GM12878 (cell line): ENCODE measurements around the gene SMPD2. TPM values are rescaled to one million over a fixed set of nuclear protein-coding genes. Genes with fewer than 3 reads are reported as not detected.
A peak's percentile ranks its signal among the peaks of the same experiment; 100 is the strongest.

Experiments used
- BCL11A ChIP-seq: IDR thresholded peaks from 2 replicates; pipeline ENCODE4 v1.6.1; 2011; ENCODE audit warnings: low read depth, low read length
- CBFB ChIP-seq: IDR thresholded peaks from 2 replicates; pipeline ENCODE4 v1.6.1; 2016; ENCODE audit warnings: antibody characterized with exemption, low read depth
- CHD1 ChIP-seq: IDR thresholded peaks from 2 replicates; pipeline ENCODE4 v1.6.1; 2012; ENCODE audit warnings: low read depth, low read length, improper control_type of control experiment
- FOXM1 ChIP-seq: IDR thresholded peaks from 2 replicates; pipeline ENCODE4 v1.6.1; 2012; ENCODE audit warnings: low read depth, mild to moderate bottlenecking, inconsistent platforms, low read length, moderate library complexity
- HDGF ChIP-seq: fragments of 450-650 bp; IDR thresholded peaks from 2 replicates; pipeline ENCODE4 v1.6.1; 2016; ENCODE audit warnings: antibody characterized with exemption
- IRF3 ChIP-seq: fragments of 450-650 bp; IDR thresholded peaks from 2 replicates; pipeline ENCODE4 v1.6.1; 2014; ENCODE audit warnings: mild to moderate bottlenecking
- MYB ChIP-seq: fragments of 150-350 bp; IDR thresholded peaks from 2 replicates; pipeline ENCODE4 v1.6.1; 2014; ENCODE audit warnings: mild to moderate bottlenecking, low read depth, low read length, borderline replicate concordance
- PAX8 ChIP-seq: fragments of 450-650 bp; IDR thresholded peaks from 2 replicates; pipeline ENCODE4 v1.6.1; 2017; ENCODE audit warnings: mild to moderate bottlenecking, moderate library complexity
- POLR2AphosphoS5 ChIP-seq: IDR thresholded peaks from 2 replicates; pipeline ENCODE4 v1.6.1; 2011; ENCODE audit warnings: mild to moderate bottlenecking, low read length, inconsistent platforms
- RB1 ChIP-seq: fragments of 450-650 bp; formaldehyde crosslinking; IDR thresholded peaks from 2 replicates; pipeline ENCODE4 v1.6.1; 2017; ENCODE audit warnings: mild to moderate bottlenecking, borderline replicate concordance
- SMAD1 ChIP-seq: fragments of 450-650 bp; IDR thresholded peaks from 2 replicates; pipeline ENCODE4 v1.6.1; 2018; ENCODE audit warnings: mild to moderate bottlenecking, low read depth; ENCODE audit not compliant: partially characterized antibody
- TARDBP ChIP-seq: IDR thresholded peaks from 2 replicates; pipeline ENCODE4 v1.6.1; 2016; ENCODE audit warnings: borderline replicate concordance
- polyA plus RNA-seq, 11 experiments: library from polyadenylated mRNA; depleted of rRNA in 4 of 11; unstranded in 6 of 11; stranded (reverse) in 5 of 11; fragments of >200 nt; fragmentation: Nextera tagmentation in 4 of 11; fragmentation: Illumina TruSeq in 1 of 11; extraction: Ambion mirVana in 4 of 11; extraction: Trizol in 1 of 11; gene quantifications; 1 replicate in 1 of 11; 2 replicates in 10 of 11; pipeline versions ENCODE4 v1.2.1 to v1.2.3, GENCODE V29; 2011 to 2016; ENCODE audit warnings: inconsistent platforms in 2 of 11, missing spikeins in 2 of 11, low read depth in 1 of 11
- total RNA-seq, 4 experiments: library from RNA; depleted of rRNA in 3 of 4; stranded (reverse); fragments of >200 nt in 3 of 4; fragmentation: Illumina TruSeq in 1 of 4; extraction: Trizol in 1 of 4; gene quantifications; 2 replicates each; pipeline versions ENCODE4 v1.2.1 to v1.2.3, GENCODE V29; 2013 to 2021
- TF ChIP-seq, protein P1 (sequence below): fragments of 450-650 bp; formaldehyde crosslinking; IDR thresholded peaks from 2 replicates; pipeline ENCODE4 v1.4.0; 2020; ENCODE audit warnings: mild to moderate bottlenecking, moderate library complexity
- TF ChIP-seq, protein P2 (sequence below): fragments of 450-650 bp; IDR thresholded peaks from 2 replicates; pipeline ENCODE4 v1.6.1; 2016; ENCODE audit warnings: mild to moderate bottlenecking
- TF ChIP-seq, protein P3 (sequence below): IDR thresholded peaks from 2 replicates; pipeline ENCODE4 v1.6.1; 2012; ENCODE audit warnings: low read length, inconsistent platforms
- TF ChIP-seq, protein P4 (sequence below): fragments of 150-350 bp; IDR thresholded peaks from 2 replicates; pipeline ENCODE4 v1.6.1; 2014; ENCODE audit warnings: mild to moderate bottlenecking, low read depth, low read length
- TF ChIP-seq, protein P5 (sequence below): IDR thresholded peaks from 2 replicates; pipeline ENCODE4 v1.6.1; 2011; ENCODE audit warnings: borderline replicate concordance, low read depth, mild to moderate bottlenecking, moderate library complexity, mixed read lengths, low read length; ENCODE audit not compliant: insufficient read depth; ENCODE audit errors: extremely low read length

SMPD2 gene
- total and polyA plus RNA-seq, 10 of the 15 experiments (the other 5 are each of a cell fraction or from before 2014, with no cell fraction given): 0.06 to 15.4 (median 9.7) TPM

- TF ChIP-seq, protein P1, sequence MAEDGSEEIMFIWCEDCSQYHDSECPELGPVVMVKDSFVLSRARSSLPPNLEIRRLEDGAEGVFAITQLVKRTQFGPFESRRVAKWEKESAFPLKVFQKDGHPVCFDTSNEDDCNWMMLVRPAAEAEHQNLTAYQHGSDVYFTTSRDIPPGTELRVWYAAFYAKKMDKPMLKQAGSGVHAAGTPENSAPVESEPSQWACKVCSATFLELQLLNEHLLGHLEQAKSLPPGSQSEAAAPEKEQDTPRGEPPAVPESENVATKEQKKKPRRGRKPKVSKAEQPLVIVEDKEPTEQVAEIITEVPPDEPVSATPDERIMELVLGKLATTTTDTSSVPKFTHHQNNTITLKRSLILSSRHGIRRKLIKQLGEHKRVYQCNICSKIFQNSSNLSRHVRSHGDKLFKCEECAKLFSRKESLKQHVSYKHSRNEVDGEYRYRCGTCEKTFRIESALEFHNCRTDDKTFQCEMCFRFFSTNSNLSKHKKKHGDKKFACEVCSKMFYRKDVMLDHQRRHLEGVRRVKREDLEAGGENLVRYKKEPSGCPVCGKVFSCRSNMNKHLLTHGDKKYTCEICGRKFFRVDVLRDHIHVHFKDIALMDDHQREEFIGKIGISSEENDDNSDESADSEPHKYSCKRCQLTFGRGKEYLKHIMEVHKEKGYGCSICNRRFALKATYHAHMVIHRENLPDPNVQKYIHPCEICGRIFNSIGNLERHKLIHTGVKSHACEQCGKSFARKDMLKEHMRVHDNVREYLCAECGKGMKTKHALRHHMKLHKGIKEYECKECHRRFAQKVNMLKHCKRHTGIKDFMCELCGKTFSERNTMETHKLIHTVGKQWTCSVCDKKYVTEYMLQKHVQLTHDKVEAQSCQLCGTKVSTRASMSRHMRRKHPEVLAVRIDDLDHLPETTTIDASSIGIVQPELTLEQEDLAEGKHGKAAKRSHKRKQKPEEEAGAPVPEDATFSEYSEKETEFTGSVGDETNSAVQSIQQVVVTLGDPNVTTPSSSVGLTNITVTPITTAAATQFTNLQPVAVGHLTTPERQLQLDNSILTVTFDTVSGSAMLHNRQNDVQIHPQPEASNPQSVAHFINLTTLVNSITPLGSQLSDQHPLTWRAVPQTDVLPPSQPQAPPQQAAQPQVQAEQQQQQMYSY (CRISPR knock-in tag): no peak
- TF ChIP-seq BCL11A (no peak), HDGF (no peak), CBFB (peak; percentile 61; the same call in 1 of the 2 replicates), PAX8 (no peak), RB1 (no peak), CHD1 (no peak), MYB (no peak), POLR2AphosphoS5 (no peak), TARDBP (no peak), IRF3 (no peak), FOXM1 (no peak), SMAD1 (no peak)
- TF ChIP-seq, protein P2, sequence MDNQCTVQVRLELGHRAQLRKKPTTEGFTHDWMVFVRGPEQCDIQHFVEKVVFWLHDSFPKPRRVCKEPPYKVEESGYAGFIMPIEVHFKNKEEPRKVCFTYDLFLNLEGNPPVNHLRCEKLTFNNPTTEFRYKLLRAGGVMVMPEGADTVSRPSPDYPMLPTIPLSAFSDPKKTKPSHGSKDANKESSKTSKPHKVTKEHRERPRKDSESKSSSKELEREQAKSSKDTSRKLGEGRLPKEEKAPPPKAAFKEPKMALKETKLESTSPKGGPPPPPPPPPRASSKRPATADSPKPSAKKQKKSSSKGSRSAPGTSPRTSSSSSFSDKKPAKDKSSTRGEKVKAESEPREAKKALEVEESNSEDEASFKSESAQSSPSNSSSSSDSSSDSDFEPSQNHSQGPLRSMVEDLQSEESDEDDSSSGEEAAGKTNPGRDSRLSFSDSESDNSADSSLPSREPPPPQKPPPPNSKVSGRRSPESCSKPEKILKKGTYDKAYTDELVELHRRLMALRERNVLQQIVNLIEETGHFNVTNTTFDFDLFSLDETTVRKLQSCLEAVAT: no peak
- TF ChIP-seq, protein P3, sequence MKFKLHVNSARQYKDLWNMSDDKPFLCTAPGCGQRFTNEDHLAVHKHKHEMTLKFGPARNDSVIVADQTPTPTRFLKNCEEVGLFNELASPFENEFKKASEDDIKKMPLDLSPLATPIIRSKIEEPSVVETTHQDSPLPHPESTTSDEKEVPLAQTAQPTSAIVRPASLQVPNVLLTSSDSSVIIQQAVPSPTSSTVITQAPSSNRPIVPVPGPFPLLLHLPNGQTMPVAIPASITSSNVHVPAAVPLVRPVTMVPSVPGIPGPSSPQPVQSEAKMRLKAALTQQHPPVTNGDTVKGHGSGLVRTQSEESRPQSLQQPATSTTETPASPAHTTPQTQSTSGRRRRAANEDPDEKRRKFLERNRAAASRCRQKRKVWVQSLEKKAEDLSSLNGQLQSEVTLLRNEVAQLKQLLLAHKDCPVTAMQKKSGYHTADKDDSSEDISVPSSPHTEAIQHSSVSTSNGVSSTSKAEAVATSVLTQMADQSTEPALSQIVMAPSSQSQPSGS: no peak
- TF ChIP-seq, protein P4, sequence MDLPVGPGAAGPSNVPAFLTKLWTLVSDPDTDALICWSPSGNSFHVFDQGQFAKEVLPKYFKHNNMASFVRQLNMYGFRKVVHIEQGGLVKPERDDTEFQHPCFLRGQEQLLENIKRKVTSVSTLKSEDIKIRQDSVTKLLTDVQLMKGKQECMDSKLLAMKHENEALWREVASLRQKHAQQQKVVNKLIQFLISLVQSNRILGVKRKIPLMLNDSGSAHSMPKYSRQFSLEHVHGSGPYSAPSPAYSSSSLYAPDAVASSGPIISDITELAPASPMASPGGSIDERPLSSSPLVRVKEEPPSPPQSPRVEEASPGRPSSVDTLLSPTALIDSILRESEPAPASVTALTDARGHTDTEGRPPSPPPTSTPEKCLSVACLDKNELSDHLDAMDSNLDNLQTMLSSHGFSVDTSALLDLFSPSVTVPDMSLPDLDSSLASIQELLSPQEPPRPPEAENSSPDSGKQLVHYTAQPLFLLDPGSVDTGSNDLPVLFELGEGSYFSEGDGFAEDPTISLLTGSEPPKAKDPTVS: no peak
- TF ChIP-seq, protein P5, sequence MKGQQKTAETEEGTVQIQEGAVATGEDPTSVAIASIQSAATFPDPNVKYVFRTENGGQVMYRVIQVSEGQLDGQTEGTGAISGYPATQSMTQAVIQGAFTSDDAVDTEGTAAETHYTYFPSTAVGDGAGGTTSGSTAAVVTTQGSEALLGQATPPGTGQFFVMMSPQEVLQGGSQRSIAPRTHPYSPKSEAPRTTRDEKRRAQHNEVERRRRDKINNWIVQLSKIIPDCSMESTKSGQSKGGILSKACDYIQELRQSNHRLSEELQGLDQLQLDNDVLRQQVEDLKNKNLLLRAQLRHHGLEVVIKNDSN: peak; percentile 21
Measured at GRCh38 chr6:109458774-109459531, 18.4 kb downstream of the SMPD2 start (continued).
